ENCODE measurements around the gene ZC3H7B. TPM values are rescaled to one million over a fixed set of nuclear protein-coding genes. Genes with fewer than 3 reads are reported as not detected.

ZC3H7B gene
- total RNA-seq, 1 donor, result 45.9 TPM

DNA sequence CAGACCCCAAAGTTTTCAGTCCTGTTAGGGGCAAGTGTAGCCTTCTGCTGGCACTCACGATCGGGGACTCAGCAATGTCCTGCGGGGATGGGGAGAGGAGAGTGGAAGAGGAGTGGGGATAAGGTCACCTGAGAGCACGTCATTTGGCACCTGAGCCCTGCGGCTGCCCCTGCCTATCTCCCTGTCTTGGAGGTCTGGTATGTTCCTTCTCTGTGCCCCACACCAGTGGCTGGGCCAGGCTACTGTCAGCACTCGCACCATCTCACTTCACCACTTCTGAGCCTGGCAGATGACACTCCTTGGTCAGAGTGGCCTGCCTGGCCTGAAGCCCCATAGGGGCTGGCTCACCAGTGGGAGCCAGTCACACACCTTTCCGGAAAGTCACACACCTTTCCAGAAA is 40.5 kb upstream of the ZC3H7B start:
- DNase-seq (ENCODE audit: low read depth), result no peak
- no peak overlapping the region for H3K4me3 ChIP-seq (ENCODE audit: low read depth, low read length)
- TF ChIP-seq, protein P1, sequence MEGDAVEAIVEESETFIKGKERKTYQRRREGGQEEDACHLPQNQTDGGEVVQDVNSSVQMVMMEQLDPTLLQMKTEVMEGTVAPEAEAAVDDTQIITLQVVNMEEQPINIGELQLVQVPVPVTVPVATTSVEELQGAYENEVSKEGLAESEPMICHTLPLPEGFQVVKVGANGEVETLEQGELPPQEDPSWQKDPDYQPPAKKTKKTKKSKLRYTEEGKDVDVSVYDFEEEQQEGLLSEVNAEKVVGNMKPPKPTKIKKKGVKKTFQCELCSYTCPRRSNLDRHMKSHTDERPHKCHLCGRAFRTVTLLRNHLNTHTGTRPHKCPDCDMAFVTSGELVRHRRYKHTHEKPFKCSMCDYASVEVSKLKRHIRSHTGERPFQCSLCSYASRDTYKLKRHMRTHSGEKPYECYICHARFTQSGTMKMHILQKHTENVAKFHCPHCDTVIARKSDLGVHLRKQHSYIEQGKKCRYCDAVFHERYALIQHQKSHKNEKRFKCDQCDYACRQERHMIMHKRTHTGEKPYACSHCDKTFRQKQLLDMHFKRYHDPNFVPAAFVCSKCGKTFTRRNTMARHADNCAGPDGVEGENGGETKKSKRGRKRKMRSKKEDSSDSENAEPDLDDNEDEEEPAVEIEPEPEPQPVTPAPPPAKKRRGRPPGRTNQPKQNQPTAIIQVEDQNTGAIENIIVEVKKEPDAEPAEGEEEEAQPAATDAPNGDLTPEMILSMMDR (IDR thresholded peaks at IDR 0.05; ENCODE audit: insufficient read depth, low read length), result no peak

DNA sequence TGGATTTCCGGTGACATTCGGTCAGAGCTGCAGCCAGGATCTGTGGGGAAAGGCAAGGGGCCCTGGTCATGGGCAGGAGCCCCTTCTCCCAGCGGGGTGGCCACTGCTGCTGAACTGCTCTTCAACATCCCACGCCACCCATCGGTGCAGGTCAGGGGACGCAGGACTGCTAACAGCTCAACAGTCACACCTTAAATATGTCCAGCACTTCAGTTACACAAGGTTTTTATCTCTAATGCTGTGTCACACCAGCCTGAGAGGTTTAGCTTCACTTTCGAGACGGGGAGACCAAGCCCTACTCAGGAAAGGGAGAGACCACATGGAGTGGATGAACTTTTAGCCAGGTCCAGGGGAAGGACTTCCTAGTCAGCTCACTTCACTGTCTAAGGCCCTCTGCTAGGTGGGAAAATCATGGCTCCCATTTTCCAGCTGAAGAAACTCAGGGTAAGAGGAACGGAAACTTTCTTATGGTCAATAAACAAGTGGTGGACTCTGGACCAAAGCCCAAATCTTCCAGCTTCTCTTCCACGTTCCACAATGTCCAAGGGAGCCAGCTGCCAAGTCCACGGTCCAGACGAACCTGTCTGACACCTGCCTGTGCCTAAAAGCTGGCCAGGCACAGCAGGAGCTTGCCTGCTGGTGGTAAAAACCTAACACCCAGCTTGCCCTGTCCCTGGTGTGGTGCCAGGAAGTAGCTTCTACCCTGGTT is 39.6 kb upstream of the ZC3H7B start:
- no peak for DNase-seq (ENCODE audit: low read depth)
- H3K4me3 ChIP-seq (ENCODE audit: low read depth, low read length), result no peak overlapping the region
- TF ChIP-seq, protein P1 (IDR thresholded peaks at IDR 0.05; ENCODE audit: insufficient read depth, low read length), result no peak

DNA sequence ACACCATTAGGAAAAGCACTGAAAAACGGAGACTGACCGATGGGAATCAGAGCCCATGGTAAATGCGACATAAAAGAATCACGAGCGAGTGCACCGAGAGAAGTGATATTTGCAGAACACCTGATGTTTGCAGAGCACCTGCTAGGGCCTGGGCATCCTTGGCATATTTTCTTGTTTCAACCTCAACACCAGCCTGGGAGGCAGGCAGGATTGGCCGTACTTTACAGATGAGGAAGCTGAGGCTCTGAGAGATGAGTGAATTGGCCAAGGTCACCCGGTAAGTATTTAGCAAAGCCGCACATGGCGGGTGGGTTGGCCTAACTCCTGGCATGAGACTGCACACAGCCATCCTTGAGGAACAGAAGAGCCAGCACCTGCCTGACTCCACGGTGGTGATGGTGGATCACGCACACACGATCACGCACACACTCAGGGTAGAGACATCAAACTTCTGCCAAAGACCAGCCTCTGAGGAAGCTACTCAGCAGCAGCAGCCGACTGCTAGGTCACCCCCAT is 39.0 kb upstream of the ZC3H7B start:
- TF ChIP-seq, protein P1 (IDR thresholded peaks at IDR 0.05; ENCODE audit: insufficient read depth, low read length), result no peak
- no peak for DNase-seq (ENCODE audit: low read depth)

DNA sequence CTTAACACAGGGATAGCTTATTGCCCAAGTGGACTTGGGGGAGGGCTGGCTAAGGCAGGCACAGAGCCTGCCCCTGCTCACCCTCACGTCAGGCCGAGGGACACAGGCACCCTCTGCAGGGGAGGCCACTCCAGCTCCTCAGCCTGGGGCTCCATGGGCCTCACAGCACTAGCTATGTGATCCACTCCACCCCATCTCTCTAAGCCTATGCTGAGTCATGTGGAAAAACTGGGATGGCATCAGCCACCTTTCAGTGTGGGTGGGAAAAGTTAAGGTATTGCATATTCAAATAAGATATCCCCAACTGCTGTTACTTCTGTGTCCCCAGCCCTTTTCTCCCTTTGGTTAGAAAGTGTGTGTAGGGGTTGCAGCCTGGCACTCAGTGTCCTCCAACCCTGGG is 37.6 kb upstream of the ZC3H7B start:
- DNase-seq (ENCODE audit: low read depth), result no peak
- no peak overlapping the region for H3K4me3 ChIP-seq (ENCODE audit: low read depth, low read length)
- TF ChIP-seq, protein P1 (IDR thresholded peaks at IDR 0.05; ENCODE audit: insufficient read depth, low read length), result no peak

More for the DNA sequence above, 39.0 kb upstream of the ZC3H7B start:
- H3K4me3 ChIP-seq (ENCODE audit: low read depth, low read length), result no peak overlapping the region

DNA sequence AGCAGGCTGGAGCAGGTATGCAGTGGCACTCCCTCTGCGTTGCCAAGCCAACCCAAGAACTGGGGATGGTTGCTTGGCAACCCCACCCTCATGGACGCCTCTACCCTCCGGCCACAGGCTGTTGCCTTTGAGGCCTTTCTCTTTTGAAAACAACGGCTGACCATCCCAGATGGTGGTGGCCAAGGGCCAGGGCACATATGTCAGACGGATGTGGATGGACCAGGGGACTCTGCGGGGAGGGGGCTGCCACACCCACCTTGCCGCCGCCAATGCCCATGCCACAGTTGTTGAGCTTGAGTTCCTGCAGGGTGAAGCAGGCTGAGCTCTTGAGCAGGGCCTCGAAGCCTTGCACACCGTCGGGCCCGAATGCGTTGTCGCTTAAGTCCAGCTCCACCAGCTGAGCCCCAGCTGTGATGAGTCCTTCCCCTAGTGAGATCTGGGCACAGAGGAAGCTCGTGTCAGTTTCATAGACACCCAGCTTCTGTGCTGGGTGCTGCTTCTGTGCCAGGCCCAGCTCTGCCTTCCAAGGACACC is 36.9 kb upstream of the ZC3H7B start:
- no peak for DNase-seq (ENCODE audit: low read depth)
- no peak overlapping the region for H3K4me3 ChIP-seq (ENCODE audit: low read depth, low read length)
- TF ChIP-seq, protein P1 (IDR thresholded peaks at IDR 0.05; ENCODE audit: insufficient read depth, low read length), result no peak

DNA sequence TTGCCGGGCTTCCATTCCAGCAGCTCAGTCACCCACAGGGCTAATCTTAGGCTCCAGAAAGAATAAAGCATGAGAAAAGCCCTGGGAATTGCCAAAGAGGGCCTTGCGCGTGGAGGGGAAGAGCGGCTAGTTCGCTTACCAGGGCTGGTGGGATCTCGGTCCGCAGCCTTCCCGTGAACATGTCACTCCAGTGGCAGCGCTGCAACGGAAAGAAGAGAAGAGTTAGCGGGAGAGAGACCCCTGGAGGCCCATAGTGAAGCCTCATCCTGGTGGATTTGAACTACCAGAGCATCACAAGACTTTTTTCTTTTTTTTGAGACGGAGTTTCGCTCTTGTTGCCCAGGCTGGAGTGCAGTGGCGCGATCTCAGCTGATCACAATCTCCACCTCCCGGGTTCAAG is 33.4 kb upstream of the ZC3H7B start:
- H3K4me3 ChIP-seq (ENCODE audit: low read depth, low read length), result no peak overlapping the region
- TF ChIP-seq, protein P1 (IDR thresholded peaks at IDR 0.05; ENCODE audit: insufficient read depth, low read length), result no peak
- DNase-seq (ENCODE audit: low read depth), result no peak

All from fibroblast of the aortic adventitia (primary cell).